HG02759 (cell line): Measurements from ENCODE around the gene CAMSAP1.
"Not testable (repeated sequence)": the region's sequence is repeated elsewhere in the genome, so short reads cannot be mapped to it uniquely, and the experiment has no call there.

Source experiments
- ATAC-seq: cut with Tn5 transposase; IDR thresholded peaks from one replicate; pipeline ENCODE4 v1.9.1; 2021; ENCODE audit warnings: mild to moderate bottlenecking, moderate library complexity; ENCODE audit not compliant: unreplicated experiment

Gene CAMSAP1

DNA sequence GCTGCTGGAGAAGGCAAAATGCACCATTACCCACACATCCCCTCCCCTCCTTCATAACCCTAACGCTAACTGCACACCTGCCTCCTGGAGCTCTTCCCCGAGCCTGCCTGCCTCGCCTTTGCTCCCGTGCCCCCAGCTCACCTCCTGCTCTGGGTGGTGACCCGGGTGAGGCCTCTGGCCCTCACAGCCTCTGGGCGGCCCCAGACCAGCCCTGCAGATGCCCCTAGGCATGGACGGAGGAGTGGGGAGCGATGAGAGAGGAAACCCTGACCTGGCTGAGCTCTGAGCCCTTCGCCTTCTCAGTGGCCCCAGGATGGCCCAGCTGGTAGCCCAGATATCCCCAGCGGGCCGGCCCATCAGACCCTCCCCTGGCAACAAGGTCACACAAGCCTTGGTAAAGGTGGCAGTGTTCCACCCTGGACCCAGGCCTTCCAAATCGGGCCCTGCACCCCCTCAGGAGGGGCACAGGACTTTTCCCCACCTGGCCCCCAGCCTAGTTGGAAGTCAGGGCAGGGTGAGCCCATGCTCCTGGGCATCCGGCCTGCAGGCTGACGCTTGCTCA lies 14.5 kb upstream of the CAMSAP1 start:
- ATAC-seq: no peak

- no peak for ATAC-seq
These were observed 13.7 kb upstream of the CAMSAP1 start for GRCh38 chr9:135920973-135921585.

GRCh38 chr9:135920256-135920930 lies 13.0 kb upstream of the CAMSAP1 start:
- ATAC-seq: no peak

- ATAC-seq: no peak
These were observed 12.1 kb upstream of the CAMSAP1 start for GRCh38 chr9:135919318-135919890.

GRCh38 chr9:135916227-135916626 lies 8.9 kb upstream of the CAMSAP1 start:
- ATAC-seq: not testable (repeated sequence)

GRCh38 chr9:135914921-135915320 lies 7.6 kb upstream of the CAMSAP1 start:
- ATAC-seq: no peak

GRCh38 chr9:135911233-135911632 lies 3.9 kb upstream of the CAMSAP1 start:
- not testable (repeated sequence) for ATAC-seq

GRCh38 chr9:135910757-135911156 lies 3.4 kb upstream of the CAMSAP1 start:
- no peak for ATAC-seq

- ATAC-seq: no peak
These were observed 2.9 kb upstream of the CAMSAP1 start for GRCh38 chr9:135910216-135910615.

DNA sequence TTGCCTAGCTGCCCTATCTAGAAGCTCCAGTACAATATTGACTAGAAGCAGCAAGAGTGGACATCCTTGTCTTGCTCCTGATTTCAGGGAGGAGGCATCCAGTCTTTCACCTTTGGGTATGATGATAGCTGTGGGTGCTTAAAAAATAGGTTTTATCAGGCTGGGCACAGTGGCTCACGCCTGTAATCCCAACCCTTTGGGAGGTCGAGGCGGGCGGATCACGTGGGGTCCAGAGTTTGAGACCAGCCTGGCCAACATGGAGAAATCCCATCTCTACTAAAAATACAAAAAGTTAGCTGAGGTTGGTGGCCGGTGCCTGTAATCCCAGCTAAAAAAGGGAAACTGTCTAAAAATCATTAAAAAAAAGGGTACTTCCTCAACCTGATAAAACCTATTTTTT lies 2.0 kb upstream of the CAMSAP1 start:
- ATAC-seq: no peak

DNA sequence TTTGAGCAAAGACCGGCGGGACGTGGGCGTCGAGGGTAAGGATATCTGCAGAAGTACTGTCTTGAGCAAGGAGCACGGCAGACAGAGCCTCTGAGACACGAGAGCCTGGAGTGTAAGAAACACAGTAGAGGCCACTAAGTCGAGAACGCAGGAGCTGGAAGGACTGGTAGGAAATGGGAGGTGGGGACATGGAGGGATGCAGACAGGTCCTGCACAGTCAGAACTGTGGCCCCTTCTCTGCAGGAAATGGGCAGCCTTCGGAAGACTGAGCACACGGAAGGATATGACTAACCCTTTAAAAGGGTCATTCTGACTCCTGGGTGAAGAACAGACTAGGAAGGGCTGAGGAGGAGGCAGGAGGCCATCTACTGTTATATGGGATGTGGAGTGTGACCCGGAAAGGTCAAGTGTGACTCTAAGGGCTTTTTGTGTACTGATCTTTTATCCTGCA lies 1.4 kb upstream of the CAMSAP1 start:
- no peak for ATAC-seq

GRCh38 chr9:135908093-135908753 lies 877 bp upstream of the CAMSAP1 start:
- no peak for ATAC-seq

DNA sequence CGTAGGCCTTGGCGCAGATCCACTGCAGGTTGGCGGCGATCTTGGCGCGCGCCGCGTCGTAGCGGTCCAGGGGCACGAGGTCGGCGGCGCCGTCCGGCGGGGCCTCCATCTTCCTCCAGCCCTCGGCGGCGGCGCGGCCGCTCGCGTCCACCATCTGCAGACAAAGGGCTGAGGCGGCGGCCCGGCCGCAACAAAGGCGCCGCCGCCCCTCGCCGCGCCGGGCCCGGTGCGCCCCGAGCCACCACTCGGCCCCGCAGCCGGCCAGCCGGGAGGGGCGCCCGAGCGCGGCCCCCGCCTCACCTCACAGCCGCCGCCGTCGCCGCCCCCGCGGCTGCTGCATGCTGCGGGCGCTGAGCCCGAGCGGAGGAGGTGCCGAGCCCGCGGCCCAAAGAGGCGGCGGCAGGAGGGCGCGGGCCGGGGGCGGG lies 328 bp downstream of the CAMSAP1 start:
- no peak for ATAC-seq

DNA sequence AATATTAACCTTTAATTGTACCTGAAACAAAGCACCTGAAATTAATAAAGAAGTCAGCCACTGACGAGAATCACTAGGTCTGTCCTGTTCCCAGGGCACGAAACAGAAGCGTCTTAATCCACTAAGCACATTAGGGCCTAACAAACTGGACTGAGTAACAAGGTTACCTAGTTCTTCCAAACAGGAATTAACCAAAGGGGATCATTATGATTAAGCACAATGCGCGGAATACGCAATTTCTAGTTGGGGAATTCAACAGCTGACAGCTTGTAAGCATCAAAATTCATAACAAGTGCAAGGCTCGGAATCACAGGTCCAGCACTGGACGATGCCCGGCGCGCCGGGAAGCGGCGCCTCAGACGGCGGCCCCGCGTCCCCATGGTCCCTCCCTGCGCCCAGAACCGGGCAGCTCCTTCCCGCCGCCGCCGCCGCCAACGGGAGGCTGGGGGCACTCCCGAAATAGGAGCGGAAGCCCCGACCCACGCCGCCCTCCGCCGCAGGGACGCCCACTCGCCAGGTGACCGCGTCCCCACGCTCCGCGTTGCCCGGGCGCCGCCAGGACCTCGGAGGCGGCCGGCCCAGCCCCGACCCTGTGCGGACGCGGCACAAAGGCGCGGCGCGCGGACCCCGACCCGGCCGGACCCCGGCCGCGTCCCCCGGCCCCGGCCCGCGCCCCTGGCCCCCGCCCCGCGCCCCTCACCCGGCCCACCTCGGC lies 898 bp downstream of the CAMSAP1 start:
- ATAC-seq: peak; percentile 2

DNA sequence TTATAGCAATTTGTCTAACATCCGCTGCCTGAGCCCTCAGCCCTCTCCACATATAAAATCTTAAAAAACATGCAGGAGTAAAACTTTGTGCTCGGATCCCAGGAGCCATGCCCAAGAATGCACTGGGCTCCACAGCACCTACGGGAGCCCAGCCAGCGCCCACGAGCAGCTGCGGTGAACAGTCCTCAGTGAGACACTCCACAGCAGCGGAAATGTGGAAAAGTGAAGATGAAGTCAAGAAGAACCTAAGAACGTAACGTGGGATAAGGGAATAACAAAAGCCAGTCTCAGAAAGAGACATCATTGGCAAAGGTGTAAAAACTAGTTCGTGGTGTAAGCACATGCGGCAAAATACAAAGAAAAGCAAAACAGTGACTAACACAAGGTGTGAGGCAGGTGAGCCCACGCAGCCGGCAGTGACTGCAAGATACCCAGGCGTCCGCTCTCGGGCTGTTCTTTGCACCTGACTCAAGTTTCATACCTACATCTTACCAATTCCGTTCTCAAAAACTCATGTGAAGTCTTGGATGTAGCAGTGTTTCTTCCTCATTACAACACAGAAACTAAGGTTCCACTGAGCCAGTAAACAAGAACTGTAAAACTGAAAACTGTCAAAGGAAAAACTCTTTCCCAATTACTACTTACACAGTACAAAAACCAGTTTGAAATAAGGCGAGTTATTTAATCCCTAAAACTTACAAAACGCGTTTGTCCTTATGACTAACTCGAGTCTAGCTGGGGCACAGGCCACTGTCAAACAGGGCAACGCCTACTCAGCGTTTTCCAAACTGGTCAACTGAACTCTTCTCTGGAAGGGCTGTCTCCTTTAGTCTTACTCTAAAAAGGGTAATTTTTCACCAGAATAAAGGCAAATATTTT lies 1.7 kb downstream of the CAMSAP1 start:
- ATAC-seq: no peak

GRCh38 chr9:135903786-135904520 lies 3.4 kb downstream of the CAMSAP1 start:
- no peak for ATAC-seq

DNA sequence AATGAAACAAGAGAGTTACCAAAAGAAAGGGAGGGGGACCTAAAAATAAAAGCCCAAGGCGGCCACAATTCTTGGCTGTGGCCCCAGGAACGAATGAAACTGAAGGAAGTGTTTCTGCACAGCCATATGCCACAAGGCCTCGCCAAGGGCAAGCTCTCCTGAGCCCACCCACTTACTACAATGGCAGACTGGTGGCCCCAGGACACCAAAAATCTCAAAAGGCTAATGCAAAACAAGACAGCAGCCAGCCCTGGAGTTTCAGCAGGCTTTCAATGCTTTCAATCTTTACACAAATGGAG lies 4.0 kb downstream of the CAMSAP1 start:
- ATAC-seq: no peak

DNA sequence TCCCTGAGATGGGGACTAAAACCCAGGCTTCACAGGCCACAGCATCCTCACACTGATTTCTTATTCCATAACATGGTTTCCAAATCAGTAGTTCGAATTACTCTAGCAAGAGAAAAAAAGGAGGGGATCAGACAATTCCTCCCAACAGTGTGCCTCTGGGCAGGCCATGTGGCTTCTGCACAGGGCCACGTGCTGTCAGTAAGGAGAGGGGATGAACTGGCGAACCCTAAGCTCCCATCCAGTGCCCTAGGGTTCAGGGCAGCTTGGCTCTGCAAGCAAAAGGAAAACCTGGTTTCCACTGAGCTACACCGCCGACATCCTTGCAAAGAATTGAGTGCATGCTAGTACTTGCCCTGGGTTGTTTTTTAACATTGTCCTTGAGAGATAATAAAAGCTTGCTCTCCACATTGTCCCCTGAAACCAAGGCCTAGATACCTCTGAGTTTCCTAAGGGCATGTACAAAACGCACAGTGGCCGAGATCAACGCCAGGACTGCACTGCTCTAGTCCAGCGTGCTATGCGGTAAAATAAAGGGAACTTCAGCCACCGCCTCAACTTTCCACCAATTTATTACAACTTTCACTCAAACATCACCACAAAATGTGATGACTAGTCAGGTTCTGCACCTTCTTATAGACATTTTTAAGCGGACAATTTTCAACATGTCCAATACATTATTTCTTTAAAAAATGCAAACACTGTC lies 4.5 kb downstream of the CAMSAP1 start:
- no peak for ATAC-seq

DNA sequence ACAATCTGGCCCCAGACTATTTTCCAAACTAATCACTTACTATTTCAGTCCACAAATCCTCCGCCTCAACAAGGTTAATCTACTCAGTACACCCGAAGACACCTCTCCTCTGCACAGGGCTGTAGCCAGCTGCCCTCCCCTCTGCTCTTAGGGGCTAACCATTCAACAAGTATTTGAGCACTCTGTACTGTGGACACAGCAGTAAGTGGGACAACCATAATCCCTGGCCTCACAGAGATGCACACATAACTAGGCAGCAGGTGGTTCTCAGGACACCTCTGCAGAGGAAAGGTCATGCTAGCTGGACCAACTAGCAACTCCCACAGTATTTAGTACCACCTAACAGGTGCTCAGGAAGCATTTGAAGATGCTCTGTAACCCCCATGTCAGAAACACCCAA lies 5.5 kb downstream of the CAMSAP1 start:
- no peak for ATAC-seq
